LoVo (cell line): ENCODE measurements around the gene RANBP9.
A peak's percentile ranks its signal among the peaks of the same experiment; 100 is the strongest.

Source experiments
- DNase-seq: peaks from one replicate; pipeline ENCODE4 v3.0.0-alpha.2; 2016; ENCODE audit warnings: low spot score

RANBP9 gene

DNA sequence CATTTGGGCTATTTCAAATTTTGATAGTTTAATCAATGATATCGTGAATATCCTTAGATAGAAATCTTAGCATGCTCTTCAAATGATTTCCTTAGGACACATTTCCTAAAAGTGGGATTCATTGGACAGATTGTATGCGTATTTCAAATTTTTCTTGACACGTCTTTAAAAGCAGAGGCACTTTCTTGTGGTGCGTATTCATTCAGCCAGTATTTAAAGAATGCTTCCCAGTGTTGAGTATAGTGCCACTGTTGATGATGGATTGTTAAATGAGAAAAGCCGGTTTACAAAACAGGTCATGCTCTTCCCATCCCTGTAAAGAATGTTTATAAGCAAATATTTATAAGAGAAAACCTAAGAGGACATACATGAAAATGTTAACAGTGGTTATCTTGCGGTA, 111.6 kb downstream of the RANBP9 start:
- no peak for DNase-seq

DNA sequence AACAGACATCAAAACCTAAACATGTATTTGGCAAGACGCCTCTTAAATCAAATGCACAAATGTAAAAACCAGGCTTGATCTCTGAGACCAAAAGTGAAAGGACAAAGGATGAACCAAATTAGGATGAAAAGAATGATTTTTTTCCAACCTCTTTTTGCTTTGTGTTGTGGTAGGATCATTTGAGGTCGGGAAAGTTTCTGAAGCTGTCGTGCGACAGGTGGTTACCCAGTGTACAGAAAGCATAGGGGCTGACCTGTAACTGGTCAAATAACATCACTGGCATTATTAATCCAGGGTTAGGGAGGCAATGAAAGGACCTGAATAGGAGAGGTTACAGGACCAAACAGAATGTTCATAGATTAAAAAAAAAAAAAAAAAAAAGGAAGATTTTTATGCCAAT, 114.6 kb downstream of the RANBP9 start:
- DNase-seq: no peak

DNA sequence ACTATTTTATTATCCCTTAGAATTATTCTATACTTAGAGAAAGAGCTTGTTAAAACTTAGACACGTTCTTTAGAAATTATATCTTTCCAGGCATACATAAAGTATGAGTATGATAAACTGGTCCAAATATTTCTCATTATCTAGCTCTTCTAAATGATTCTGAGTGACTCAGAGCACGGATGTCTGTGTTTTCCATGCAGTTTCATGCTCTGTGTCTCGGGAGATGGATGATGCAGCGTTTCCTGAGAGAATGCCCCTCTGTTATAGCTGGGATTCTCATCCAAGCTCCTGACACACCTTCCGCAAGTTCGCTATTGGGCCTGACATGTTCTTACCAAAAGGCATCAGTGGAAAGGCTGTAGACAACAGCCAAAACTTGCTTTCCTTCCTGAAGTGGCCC, 117.9 kb downstream of the RANBP9 start:
- no peak for DNase-seq

DNA sequence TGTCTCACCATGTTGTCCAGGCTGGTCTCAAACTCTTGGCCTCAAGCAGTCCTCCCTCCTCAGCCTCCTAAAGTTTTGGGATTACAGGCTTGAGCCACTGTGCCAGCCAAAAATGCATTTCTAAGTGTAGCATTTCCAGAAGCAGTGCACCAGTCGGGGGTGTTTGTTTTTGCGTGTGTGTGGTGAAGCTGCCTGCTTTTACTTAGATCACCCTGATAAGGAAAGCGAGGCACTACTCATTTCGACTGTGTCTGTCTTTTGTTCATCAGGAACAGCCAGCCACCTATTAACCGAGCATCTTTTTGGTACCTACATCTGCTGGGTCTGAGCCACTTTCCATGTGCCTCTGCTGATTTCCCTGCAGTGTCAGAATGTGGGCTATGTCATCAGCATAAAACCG, 118.5 kb downstream of the RANBP9 start:
- DNase-seq: no peak

DNA sequence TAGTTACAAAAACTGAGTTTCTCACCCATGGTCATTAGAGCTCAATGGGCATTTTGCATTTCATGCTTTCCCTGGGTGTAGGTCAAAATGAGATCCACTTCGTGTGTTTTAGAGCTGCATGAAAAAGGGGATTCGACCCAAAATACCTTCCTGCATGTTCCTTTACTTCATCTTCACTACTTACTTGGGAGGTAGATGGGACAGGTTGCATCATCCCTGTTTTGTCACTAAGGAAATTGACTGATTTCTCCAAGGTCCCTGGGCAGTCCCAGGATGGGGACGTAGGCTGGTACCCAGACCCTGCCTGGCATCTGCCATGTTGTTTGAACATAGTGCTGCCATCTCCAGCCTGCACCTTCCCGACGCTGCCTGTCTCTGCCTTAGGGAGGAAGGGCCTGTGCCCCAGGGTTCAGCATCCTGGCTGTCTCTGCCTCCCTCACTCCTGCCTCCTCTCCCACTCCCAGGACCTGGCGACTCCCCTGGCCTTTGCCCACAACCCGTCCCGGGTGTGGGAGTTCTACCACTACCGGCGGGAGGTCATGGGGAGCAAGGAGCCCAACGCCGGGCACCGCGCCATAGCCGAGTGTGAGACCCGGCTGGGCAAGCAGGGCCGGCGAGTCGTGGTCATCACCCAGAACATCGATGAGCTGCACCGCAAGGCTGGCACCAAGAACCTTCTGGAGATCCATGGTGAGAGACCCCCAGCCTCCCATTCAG, 120.3 kb downstream of the RANBP9 start:
- no peak for DNase-seq

DNA sequence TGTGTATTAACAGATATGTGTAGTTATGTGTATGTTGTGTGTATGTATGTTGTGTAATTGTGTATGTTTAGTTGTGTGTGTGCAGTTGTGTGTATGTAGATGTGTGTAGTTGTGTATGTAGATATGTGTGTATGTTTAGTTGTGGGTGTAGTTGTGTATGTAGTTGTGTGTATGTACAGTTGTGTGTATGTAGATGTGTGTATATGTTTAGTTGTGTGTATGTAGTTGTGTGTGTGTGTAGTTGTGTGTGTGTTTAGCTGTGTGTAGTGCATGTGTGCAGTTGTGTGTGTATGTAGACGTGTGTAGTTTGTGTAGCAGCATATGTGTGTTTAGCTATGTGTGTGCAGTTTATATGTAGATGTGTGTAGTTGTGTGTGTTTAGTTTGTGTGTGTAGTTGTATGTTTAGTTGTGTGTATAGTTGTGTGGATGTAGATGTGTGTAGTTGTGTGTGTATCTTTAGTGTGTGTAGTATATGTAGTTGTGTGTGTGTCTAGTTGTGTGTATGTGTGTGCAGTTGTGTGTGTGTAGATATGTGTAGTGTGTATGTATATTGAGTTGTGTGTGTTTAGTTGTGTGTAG, 121.0 kb downstream of the RANBP9 start:
- no peak for DNase-seq

DNA sequence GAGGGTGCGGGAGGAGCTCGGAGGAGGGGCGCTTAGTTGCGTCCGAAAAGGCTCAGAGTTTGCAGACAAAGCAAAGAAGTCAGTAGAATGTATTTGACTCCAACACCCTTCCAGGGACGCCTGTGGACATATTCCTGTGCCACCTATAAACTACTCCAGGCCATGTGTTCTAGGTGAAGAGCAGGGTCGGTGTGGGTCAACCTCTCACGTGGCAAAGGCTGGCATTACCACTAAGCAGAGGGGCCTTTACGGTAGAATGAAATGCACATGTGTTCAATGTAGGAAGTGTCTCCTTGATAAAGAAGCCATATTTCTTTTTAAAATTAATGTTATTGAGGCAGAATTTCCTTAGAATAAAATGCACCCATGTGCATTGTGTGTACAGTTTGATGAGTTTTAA, 121.8 kb downstream of the RANBP9 start:
- DNase-seq: no peak

DNA sequence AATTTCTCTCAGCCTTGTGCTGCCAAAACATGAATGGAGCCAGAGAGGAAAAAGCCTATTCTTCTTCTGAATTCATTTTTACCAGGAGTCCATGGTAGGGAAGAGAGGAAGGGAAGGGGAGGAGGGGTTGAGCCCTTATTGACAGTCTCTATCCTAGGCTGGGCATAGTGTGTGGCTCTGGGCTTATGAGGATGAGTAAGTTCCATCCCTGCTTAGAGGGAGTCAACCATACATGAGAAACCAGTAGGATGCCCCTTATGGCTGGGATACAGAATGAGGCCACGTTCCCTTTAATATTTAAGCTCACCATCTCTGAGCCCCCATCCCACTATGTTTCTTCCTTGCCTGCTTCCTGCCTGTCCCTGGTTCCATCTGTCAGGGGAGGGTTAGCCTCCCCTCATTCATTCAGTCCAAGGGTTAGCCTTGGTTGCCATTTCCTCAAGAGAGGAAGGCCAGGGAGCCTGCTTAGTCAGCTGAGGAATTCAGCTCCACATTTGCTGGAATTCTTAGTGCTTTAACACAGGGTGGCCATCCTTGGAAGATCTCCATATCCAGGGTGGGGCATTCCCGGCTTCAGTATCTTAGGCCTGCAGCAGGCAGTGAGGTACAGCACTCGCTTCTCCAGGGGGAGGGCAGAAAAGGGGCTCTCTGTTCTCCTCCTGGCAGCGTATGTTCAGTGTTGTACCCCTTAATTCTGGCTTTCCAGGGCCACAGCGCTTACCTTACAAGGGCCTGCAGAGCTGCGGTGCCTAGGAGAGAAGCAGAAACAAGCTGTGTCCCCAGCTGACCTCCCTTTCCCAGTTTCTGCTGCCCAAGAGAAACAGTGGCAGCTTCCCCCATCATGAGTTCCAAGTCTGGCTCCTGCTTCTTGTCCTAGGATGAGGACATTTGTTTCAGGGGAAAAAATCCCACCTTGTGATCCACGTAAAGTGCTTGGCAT, 124.8 kb downstream of the RANBP9 start:
- DNase-seq: no peak

DNA sequence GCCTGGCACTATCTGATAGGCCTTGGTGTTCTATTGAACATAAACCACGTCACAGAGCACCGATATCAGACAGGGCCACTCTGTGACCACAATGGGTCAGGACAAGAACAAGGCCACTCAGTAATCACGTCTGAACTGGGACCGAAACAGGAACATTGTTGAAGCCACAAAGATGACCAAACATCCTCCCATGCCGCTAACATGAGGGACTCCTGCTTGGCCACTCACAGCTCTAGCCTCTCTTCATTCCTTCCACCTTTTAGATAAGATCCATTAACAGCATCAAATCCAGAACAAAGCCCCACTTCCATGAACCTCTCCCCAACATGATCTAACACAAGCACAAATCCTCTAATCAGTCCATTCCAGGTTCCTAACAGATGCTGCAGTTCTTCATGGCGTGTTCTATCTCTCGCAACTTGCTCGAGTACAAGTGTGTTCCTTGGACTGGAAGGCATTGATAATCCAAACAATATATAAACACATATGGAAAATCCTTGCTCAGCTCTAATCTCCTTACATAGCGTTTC, 129.9 kb downstream of the RANBP9 start:
- DNase-seq: no peak

DNA sequence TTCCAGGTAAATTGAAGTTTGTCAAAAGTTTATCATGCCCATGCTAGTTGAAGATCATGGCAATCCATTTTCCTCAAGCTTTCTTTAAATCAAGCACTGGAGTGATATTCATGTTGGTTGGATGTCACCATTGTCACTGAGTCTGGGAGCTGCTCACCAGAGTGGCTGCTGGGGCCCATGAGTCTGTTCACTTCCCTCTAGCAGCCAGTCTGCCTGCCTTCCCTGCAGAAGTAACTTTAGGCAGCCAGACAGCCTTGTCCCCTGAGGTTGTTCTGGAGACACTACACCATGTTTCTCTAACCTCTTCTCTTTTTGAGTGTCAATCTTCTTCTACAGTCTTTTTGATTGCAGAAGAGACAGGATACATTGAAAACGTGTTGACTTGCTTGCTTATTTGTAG, 131.7 kb downstream of the RANBP9 start:
- no peak for DNase-seq

DNA sequence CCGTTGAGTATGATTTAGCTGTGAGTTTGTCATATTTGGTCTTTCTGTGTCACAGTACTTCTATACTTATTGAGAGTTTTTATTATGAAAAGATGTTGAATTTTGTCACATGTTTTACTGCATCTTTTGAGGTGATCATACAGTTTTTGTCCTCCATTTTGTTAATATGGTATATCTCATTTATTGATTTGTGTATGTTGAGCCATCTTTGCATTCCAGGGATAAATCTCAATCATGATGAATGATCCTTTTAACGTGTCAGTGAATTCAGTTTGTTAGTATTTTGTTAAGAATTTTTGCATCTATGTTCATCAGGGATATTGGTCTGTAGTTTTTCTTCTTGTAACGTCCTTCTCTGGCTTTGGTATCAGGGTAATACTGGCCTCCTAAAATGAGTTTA, 133.7 kb downstream of the RANBP9 start:
- no peak for DNase-seq

DNA sequence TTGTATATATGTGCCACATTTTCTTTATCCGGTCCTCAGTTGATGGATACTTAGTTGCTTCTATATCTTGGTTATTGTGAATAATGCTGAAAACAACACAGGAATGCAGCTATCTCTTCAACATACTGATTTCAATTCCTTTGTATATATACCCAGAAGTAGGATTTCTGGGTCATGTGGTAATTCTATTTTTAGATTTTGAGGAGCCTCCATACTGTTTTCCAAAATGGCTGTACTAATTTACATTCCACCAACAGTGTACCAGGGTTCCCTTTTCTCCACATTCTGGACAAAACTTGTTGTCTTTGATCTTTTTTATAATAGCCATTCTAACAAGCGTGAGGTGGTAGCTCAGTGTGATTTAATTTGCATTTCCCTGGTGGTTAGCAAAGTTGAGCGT, 135.6 kb downstream of the RANBP9 start:
- no peak for DNase-seq

DNA sequence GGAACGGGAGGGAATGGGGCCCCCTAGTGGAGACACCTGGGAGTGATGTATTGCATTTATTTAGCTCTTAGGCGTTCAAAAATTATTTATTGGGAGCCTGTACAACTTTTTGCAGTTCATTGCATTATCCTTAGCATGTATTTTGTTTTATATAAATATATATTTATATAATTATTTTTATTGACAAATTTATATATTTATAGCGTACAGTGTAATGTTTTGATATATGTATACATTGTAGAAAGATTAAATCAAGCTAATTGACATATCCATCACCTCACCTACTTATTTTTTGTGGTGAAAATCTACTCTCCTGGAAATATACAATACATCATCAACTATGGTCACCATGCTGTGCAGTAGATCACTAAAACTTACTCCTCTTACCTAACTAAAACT, 136.3 kb downstream of the RANBP9 start:
- no peak for DNase-seq

DNA sequence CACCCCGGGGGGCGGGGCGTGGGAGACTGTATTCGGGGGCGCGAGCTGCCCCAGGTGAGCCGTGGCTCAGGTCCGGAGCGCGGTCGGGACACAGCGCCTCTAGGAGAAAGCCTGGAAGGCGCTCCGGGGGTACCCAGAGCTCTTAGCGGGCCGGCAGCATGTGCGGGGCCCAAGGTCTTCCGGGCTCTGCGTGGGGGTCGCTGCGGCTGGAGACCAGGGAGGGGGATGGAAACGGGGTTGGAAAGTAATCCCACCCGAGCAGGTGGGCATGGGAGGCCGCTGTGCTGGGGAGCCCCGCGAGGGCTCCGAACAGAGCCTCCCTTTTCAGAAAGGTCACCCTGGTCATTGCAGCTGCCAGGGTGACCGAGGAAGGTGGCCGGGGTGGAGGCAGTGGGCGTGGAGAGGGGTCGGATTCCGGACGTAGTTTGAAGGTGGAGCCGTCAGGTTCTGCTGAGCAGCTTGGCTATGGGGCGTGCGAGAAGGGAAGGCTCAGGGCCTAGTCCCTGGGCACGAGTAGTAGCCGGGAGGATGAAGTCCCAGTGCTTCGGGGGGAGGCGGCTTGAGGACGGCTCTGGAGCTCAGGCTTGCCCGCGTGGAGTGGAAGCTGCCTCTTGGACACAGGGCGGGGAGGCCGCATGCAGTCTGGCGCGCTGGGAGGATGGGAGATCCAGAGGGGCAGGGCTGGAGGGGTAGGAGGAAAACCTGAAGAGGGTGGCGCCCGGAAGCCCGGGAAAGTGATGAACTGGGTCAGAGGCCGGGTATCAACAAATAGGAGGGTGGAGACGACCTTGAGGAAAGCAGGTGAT, 136.9 kb downstream of the RANBP9 start, which contains the start of gene SIRT5:
Gene SIRT5 (plus strand): TSS at position 31 of the 806 bp plus-strand sequence. CDS start 9,510 bp downstream, outside the sequence.
- DNase-seq: peak; percentile 87

DNA sequence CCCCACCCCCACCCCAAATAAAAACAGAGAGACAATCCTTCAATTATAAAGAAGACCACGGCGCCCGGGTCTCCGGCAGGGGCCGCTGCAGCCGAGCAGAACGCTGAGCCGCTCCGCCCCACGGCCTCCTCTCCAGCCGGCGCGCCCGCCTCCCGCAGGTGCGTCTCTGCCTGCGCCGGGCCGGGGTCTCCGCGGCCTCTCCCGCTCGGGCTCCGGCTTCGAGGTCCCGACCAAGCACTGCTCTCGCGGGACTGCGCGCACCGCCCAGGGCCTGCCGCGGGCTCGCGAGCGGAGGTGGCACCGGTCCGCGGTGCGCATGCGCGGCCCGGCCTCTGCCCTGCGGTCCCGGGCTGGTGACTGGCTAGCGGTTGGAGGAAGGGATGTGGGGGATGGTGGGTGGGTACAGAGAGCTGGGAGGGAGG, 137.5 kb downstream of the RANBP9 start:
- peak; percentile 96 for DNase-seq

DNA sequence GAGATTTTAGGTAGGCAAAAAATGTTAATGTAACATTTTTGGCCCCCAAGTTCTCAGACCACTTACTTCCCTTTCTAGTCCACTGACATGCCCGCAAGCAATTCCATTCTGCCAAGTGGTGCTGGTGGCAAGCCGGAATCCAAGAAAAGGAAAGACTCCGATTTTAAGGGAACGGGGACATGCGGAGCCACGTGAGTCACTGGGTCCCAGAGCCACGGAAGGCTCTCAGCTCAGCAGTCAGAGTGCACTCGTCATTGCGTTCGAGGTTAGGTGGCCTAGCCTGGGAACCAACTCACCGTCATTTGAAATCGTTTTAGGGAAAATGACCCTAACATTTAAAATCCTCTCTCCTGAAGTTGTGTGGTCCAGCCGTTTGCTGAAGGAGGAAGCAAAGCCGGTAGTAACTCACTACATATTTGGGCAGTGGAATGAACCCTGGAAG, 137.9 kb downstream of the RANBP9 start:
- peak; percentile 54 for DNase-seq

DNA sequence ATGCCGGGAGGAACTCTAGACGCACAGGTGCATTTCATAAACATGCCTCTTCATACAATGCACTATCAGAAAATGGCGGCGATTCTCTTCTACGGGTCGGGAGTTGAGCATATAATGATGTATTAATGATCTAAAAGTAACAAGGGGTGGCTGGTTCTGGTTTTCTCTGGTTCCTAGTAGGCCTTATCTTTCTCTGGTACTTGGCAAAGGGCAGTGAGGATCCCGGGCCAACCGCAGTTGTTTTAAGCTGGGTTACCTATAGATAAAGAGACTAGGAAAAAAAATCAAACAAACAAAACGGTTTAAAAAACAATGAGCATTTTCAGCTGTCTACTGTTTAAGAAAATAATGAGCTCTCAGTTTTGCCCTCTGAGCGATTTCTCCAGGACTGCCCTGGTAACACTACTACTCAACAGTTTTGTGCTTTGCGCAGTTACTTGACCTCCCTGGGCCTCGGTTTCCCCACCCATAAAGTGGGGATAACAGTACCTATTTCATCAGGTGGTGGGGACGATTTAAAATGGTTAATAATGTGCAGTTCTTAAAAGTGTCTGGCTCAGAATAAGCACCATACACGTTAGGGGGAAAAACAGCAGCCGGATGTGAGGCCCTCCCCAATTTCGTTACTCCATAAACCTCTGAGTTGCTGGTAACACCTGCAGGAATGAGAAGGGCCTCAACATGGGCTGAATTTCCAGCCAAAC, 138.5 kb downstream of the RANBP9 start:
- DNase-seq: no peak

DNA sequence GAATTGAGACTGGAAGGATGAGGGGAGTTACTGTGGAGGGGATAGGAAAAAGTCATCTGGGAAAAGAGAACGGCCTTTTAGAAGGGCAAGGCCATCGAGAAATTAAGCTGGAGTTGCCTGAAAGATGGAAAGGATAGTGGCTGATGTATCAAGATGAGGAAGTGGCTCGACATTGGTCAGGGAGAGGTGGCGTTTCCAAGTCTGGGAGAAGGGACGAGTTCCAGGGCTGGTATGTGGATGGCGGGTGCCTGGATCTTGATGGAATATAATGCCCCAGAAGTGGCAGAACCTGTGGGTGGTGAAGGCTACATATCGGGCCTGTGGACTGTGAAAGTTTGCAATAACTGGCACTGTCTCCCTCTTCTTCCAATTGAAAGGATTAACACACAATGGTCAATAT, 139.4 kb downstream of the RANBP9 start:
- DNase-seq: no peak
